Measurements from ENCODE around the gene NID2. TPM values are rescaled to one million over a fixed set of nuclear protein-coding genes. Genes with fewer than 3 reads are reported as not detected.

Gene NID2
- total RNA-seq, 1 experiment from 2014 or later, result 6.6 TPM

GRCh38 chr14:52051871-52052270 lies 17.0 kb downstream of the NID2 start:
- H3K79me2 ChIP-seq (ENCODE audit: insufficient read depth, low read length), result no peaks in the 10 kb centered on the region
- H2BK5ac ChIP-seq (ENCODE audit: insufficient read length, low read length), result no peak overlapping the region
- no peak overlapping the region for H2AFZ ChIP-seq (ENCODE audit: low read length)
- no peak for TF ChIP-seq CTCF (conservative IDR thresholded peaks at IDR 0.05)
- Mint-ChIP-seq H3K27me3 (ENCODE audit: low read depth) (peaks cover 4% of the 10 kb centered on the region; the same call in 1 of the 2 replicates), H3K27ac (no peak overlapping the region), H3K36me3 (ENCODE audit: insufficient read depth in 1 of 3, low read depth in 3 of 3) (no peaks in the 10 kb centered on the region), H3K4me3 (no peak overlapping the region), H3K4me1 (peaks cover 13 to 16% of the 10 kb centered on the region in 2 experiments), H3K9me3 (no peaks in the 10 kb centered on the region)
- H3K23me2 ChIP-seq (ENCODE audit: insufficient read length, low read depth, low read length, poor library complexity, severe bottlenecking), result no peaks in the 10 kb centered on the region
- H3K9ac ChIP-seq (ENCODE audit: extremely low read depth, insufficient read length, low read length), result no peak overlapping the region
- no peaks in the 10 kb centered on the region for H4K20me1 ChIP-seq (ENCODE audit: control insufficient read depth, insufficient read depth, insufficient read length)
- H3K27ac ChIP-seq (ENCODE audit: insufficient read length, low read depth, low read length), result no peak overlapping the region
- no peaks in the 10 kb centered on the region for H3K27me3 ChIP-seq (ENCODE audit: insufficient read depth, low read length)
- no peak overlapping the region for H2AK5ac ChIP-seq (ENCODE audit: insufficient read length, low read length)
- H3K4ac ChIP-seq (ENCODE audit: low read depth, low read length), result no peak overlapping the region
- H3K9me3 ChIP-seq (ENCODE audit: control insufficient read depth, low read depth, low read length), result no peaks in the 10 kb centered on the region
- no peak overlapping the region for H3T11ph ChIP-seq (ENCODE audit: low read length)
- no peaks in the 10 kb centered on the region for H3K79me1 ChIP-seq (ENCODE audit: insufficient read depth, low read depth, low read length, poor library complexity, severe bottlenecking)
- H3K56ac ChIP-seq (ENCODE audit: insufficient read length, low read depth, low read length), result no peak overlapping the region
- no peak overlapping the region for H4K91ac ChIP-seq (ENCODE audit: insufficient read length, low read depth, low read length)
- no peak overlapping the region for H3K14ac ChIP-seq (ENCODE audit: insufficient read depth, low read length)
- no peak overlapping the region for H3K23ac ChIP-seq (ENCODE audit: insufficient read length, low read depth, low read length)
- H4K5ac ChIP-seq (ENCODE audit: insufficient read length, low read depth, low read length), result no peak overlapping the region
- no peak for DNase-seq
- no peak overlapping the region for H3K18ac ChIP-seq (ENCODE audit: insufficient read length, low read depth, low read length)
- WGBS (ENCODE audit: extremely low coverage, insufficient read length, low lambda C conversion rate), result no CpG with 5 or more reads among the region's 2 CpGs
- H3K4me2 ChIP-seq (ENCODE audit: insufficient read depth, insufficient read length, low read length), result no peak overlapping the region
- no peak overlapping the region for H2BK120ac ChIP-seq (ENCODE audit: low read depth, low read length, poor library complexity, severe bottlenecking)
- H3K4me1 ChIP-seq (ENCODE audit: insufficient read depth, low read length), result 0 out of 2 replicates have a peak, but pooled peaks cover 3% of the 10 kb centered on the region
- H2BK20ac ChIP-seq (ENCODE audit: low read depth, low read length, poor library complexity, severe bottlenecking), result no peak overlapping the region
- H4K8ac ChIP-seq (replicated peaks; ENCODE audit: insufficient read length, low read depth, low read length), result no peak overlapping the region
- H2BK15ac ChIP-seq (ENCODE audit: low read depth, low read length), result no peak overlapping the region
- H2BK12ac ChIP-seq (ENCODE audit: insufficient read length, low read depth, low read length), result no peak overlapping the region

Data from H9 (cell line).